ENCODE results near the gene ACBD3. TPM values are rescaled to one million over a fixed set of nuclear protein-coding genes. Genes with fewer than 3 reads are reported as not detected.

The ACBD3 gene
- total and polyA plus RNA-seq, 2 experiments from 2014 or later, result 41.4 to 76.8 TPM

DNA sequence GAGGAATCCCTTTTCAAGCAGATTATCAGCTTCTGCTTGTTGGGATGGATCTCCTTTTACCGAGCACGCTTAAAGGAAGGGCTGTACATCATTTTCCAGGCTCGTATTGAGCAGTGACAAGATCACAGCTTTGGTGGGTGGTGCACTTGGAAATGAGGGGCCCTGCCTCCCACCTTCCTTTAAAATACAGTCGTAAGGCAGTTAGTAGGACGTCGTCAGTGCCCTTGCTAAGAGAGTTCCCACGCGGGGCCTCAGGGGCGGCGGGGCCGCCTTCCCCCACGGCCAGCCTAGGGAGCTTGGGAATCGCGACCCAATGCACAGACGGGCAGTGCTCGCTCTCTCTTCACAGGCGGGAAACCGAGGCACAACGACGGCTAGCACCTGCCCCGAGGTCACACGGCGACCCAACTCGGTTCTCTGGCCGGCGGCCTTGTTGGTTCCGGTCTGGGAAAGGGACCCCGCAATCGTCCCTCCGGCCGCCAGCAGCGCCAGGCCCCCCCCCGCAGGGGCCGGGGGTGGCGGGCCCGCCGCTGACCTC, 65.4 kb downstream of the ACBD3 start:
- TF ChIP-seq EZH2phosphoT487 (IDR thresholded peaks at IDR 0.05; ENCODE audit: insufficient read depth, low read depth), result no peak
- H3F3A ChIP-seq (ENCODE audit: insufficient read depth), result peaks cover 13% of the 10 kb centered on the region; the same call in 1 of the 2 replicates
- H3K36me3 ChIP-seq (ENCODE audit: low read depth), result no peaks in the 10 kb centered on the region
- H3K4me1 ChIP-seq (ENCODE audit: insufficient read depth), result no peaks in the 10 kb centered on the region
- H4K20me1 ChIP-seq (ENCODE audit: insufficient read depth), result no peaks in the 10 kb centered on the region
- H3K4me2 ChIP-seq (ENCODE audit: unreplicated experiment), result peak overlapping the region; percentile 79
- no peaks in the 10 kb centered on the region for H3K27me3 ChIP-seq (replicated peaks; ENCODE audit: insufficient read depth)
- H3K9ac ChIP-seq, result no peak overlapping the region
- H3K27ac ChIP-seq, result no peak overlapping the region
- H3K9me2 ChIP-seq (ENCODE audit: insufficient read depth), result no peaks in the 10 kb centered on the region
- no peaks in the 10 kb centered on the region for H3K9me3 ChIP-seq (ENCODE audit: low read depth)
- DNase-seq, result no peak
- no peaks in the 10 kb centered on the region for H3K79me2 ChIP-seq (ENCODE audit: insufficient read depth)
- peak overlapping the region; percentile 94; the same call in 1 of the 2 replicates for H2AFZ ChIP-seq
- WGBS, 2 experiments (ENCODE audit: low coverage in 1 of 2, low lambda C conversion rate in 2 of 2, missing lambda C conversion rate in 2 of 2), result 22 to 24% methylated on average over 21 to 28 of the region's 37 CpGs
- in situ Hi-C loops (cut with MboI), result no loop called here
- H3K4me3 ChIP-seq, result peak overlapping the region; percentile 85

DNA sequence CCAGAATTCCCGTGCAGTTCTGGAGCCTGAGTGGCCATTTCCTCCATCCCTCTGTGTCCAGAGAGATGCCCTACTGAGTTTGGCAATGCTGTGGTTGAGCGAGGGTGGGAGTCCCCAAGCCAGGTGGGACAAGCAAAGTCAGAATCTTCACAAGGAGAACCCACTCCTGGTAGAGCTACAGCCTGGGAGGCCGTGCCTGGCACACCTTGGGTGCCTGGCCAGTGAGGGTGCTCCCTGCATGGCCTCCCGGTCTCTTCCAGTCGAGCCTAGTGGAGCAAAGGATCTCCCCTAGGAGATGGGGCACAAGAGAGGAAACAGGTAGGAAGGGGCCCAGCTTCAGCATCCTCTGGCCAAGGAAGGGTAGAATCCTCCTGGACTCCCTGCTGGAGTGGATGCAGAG, 66.1 kb downstream of the ACBD3 start:
- no peaks in the 10 kb centered on the region for H3K36me3 ChIP-seq (ENCODE audit: low read depth)
- in situ Hi-C loops (cut with MboI), result no loop called here
- 77 to 85% methylated on average over 5 of the region's 5 CpGs for WGBS, 2 experiments (ENCODE audit: low coverage in 1 of 2, low lambda C conversion rate in 2 of 2, missing lambda C conversion rate in 2 of 2)
- H3K9me3 ChIP-seq (ENCODE audit: low read depth), result no peaks in the 10 kb centered on the region
- DNase-seq, result no peak
- TF ChIP-seq EZH2 (IDR thresholded peaks at IDR 0.05; ENCODE audit: insufficient read depth, poor library complexity, severe bottlenecking) (no peak), EZH2phosphoT487 (IDR thresholded peaks at IDR 0.05; ENCODE audit: insufficient read depth, low read depth) (no peak)
- H3K27me3 ChIP-seq (replicated peaks; ENCODE audit: insufficient read depth), result no peaks in the 10 kb centered on the region
- peaks cover 13% of the 10 kb centered on the region; the same call in 1 of the 2 replicates for H3F3A ChIP-seq (ENCODE audit: insufficient read depth)
- H3K4me1 ChIP-seq (ENCODE audit: insufficient read depth), result no peaks in the 10 kb centered on the region
- H3K4me3 ChIP-seq, result no peak overlapping the region
- H3K27ac ChIP-seq, result no peak overlapping the region
- H4K20me1 ChIP-seq (ENCODE audit: insufficient read depth), result no peaks in the 10 kb centered on the region
- H2AFZ ChIP-seq, result no peak overlapping the region
- H3K9ac ChIP-seq, result no peak overlapping the region
- no peaks in the 10 kb centered on the region for H3K9me2 ChIP-seq (ENCODE audit: insufficient read depth)
- no peak overlapping the region for H3K4me2 ChIP-seq (ENCODE audit: unreplicated experiment)
- H3K79me2 ChIP-seq (ENCODE audit: insufficient read depth), result no peaks in the 10 kb centered on the region

DNA sequence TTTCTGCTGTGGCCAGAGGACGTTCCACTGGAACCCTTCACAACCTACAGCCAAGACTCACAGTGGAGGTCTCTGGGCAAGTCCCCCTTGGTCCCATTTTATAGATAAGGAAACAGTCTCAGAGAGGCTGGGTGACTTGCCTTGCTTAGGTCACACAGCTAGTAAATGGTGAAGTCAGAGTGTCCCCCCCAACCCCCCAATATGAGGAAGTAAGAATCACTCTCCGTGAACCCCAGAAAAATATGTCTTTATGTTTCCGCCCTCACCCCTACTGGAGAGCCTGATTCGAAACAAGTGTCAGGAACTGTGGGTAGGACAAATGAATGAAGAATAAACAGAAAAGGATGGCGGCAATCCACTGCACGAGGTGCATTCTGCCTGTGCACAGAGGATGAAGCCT, 67.4 kb downstream of the ACBD3 start:
- H3K9me3 ChIP-seq (ENCODE audit: low read depth), result no peaks in the 10 kb centered on the region
- no peak overlapping the region for H3K27ac ChIP-seq
- in situ Hi-C loops (cut with MboI), result no loop called here

DNA sequence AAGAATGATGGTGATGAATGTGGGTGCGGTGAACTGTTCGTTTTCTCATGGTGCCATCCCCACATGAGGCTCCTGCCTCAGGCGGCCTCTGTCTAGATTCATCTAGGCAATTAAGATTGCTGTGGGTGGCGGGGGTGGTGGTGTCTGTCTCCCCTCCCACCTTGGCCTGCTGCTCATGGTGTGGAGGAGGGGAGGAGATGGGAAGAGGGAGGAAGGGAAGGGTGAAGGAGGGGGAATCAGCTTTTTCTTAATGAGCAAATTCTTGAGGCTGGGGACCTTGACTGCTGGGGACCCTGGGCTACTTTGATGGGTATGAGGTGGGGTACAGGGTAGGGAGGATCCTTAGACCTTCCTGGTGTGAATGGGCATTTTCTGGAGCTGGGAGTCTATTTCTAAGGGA, 68.2 kb downstream of the ACBD3 start:
- H3F3A ChIP-seq (ENCODE audit: insufficient read depth), result 0 out of 2 replicates have a peak, but pooled peaks cover 4% of the 10 kb centered on the region
- H3K4me1 ChIP-seq (ENCODE audit: insufficient read depth), result no peaks in the 10 kb centered on the region
- H3K27ac ChIP-seq, result no peak overlapping the region
- H3K79me2 ChIP-seq (ENCODE audit: insufficient read depth), result no peaks in the 10 kb centered on the region
- no peaks in the 10 kb centered on the region for H3K9me2 ChIP-seq (ENCODE audit: insufficient read depth)
- H4K20me1 ChIP-seq (ENCODE audit: insufficient read depth), result no peaks in the 10 kb centered on the region
- no peaks in the 10 kb centered on the region for H3K9me3 ChIP-seq (ENCODE audit: low read depth)
- H3K27me3 ChIP-seq (replicated peaks; ENCODE audit: insufficient read depth), result no peaks in the 10 kb centered on the region
- DNase-seq, result no peak
- no peak overlapping the region for H3K4me2 ChIP-seq (ENCODE audit: unreplicated experiment)
- H3K36me3 ChIP-seq (ENCODE audit: low read depth), result no peaks in the 10 kb centered on the region
- H3K9ac ChIP-seq, result no peak overlapping the region
- TF ChIP-seq EZH2phosphoT487 (IDR thresholded peaks at IDR 0.05; ENCODE audit: insufficient read depth, low read depth) (no peak), EZH2 (IDR thresholded peaks at IDR 0.05; ENCODE audit: insufficient read depth, poor library complexity, severe bottlenecking) (no peak)
- WGBS, 2 experiments (ENCODE audit: low coverage in 1 of 2, low lambda C conversion rate in 2 of 2, missing lambda C conversion rate in 2 of 2), result 78 to 85% methylated on average over 4 of the region's 4 CpGs
- in situ Hi-C loops (cut with MboI), result no loop called here
- no peak overlapping the region for H3K4me3 ChIP-seq
- no peak overlapping the region for H2AFZ ChIP-seq

More for the DNA sequence above, 67.4 kb downstream of the ACBD3 start:
- 85 to 88% methylated on average over 6 of the region's 6 CpGs for WGBS, 2 experiments (ENCODE audit: low coverage in 1 of 2, low lambda C conversion rate in 2 of 2, missing lambda C conversion rate in 2 of 2)
- Histone ChIP-seq H3K27me3 (replicated peaks; ENCODE audit: insufficient read depth) (no peaks in the 10 kb centered on the region), H4K20me1 (ENCODE audit: insufficient read depth) (no peaks in the 10 kb centered on the region), H2AFZ (no peak overlapping the region), H3K4me1 (ENCODE audit: insufficient read depth) (no peaks in the 10 kb centered on the region), H3K9ac (no peak overlapping the region), H3F3A (ENCODE audit: insufficient read depth) (0 out of 2 replicates have a peak, but pooled peaks cover 7% of the 10 kb centered on the region), H3K4me2 (ENCODE audit: unreplicated experiment) (no peak overlapping the region), H3K4me3 (no peak overlapping the region), H3K9me2 (ENCODE audit: insufficient read depth) (no peaks in the 10 kb centered on the region), H3K79me2 (ENCODE audit: insufficient read depth) (no peaks in the 10 kb centered on the region), H3K36me3 (ENCODE audit: low read depth) (no peaks in the 10 kb centered on the region)
- TF ChIP-seq EZH2 (IDR thresholded peaks at IDR 0.05; ENCODE audit: insufficient read depth, poor library complexity, severe bottlenecking), result no peak
- TF ChIP-seq EZH2phosphoT487 (IDR thresholded peaks at IDR 0.05; ENCODE audit: insufficient read depth, low read depth), result no peak
- DNase-seq, result no peak

DNA sequence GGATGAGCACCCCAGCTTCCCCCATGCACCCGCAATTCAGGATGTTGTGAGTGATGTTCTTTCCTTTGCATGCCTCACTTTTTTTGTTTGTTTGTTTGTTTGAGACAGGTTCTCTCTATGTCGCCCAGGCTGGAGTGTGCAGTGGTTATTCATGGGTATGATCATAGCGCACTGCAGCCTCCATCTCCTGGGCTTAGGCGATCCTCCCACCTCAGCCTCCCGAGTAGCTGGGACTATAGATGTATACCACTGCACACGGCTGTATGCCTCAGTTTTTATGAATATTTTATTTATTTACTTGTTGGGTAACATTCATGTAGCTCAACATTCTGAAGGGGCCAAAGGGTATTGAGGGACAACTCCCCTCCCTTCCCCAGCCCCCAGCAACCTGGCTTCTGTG, 69.2 kb downstream of the ACBD3 start:
- Histone ChIP-seq H4K20me1 (ENCODE audit: insufficient read depth) (no peaks in the 10 kb centered on the region), H3K9ac (no peak overlapping the region), H3K4me3 (no peak overlapping the region), H3F3A (ENCODE audit: insufficient read depth) (no peaks in the 10 kb centered on the region), H3K27me3 (replicated peaks; ENCODE audit: insufficient read depth) (no peaks in the 10 kb centered on the region), H3K9me2 (ENCODE audit: insufficient read depth) (no peaks in the 10 kb centered on the region), H3K4me2 (ENCODE audit: unreplicated experiment) (no peak overlapping the region), H3K36me3 (ENCODE audit: low read depth) (no peaks in the 10 kb centered on the region), H3K4me1 (ENCODE audit: insufficient read depth) (no peaks in the 10 kb centered on the region), H3K79me2 (ENCODE audit: insufficient read depth) (no peaks in the 10 kb centered on the region), H3K27ac (no peak overlapping the region), H2AFZ (no peak overlapping the region), H3K9me3 (ENCODE audit: low read depth) (no peaks in the 10 kb centered on the region)
- no peak for DNase-seq
- no peak for TF ChIP-seq EZH2phosphoT487 (IDR thresholded peaks at IDR 0.05; ENCODE audit: insufficient read depth, low read depth)
- no peak for TF ChIP-seq EZH2 (IDR thresholded peaks at IDR 0.05; ENCODE audit: insufficient read depth, poor library complexity, severe bottlenecking)
- WGBS, 2 experiments (ENCODE audit: low coverage in 1 of 2, low lambda C conversion rate in 2 of 2, missing lambda C conversion rate in 2 of 2), result 92 to 93% methylated on average over 6 of the region's 6 CpGs
- in situ Hi-C loops (cut with MboI), result no loop called here
